HG02610 (cell line): ENCODE results near the gene CPAMD8.
"Not testable (repeated sequence)": the region's sequence is repeated elsewhere in the genome, so short reads cannot be mapped to it uniquely, and the experiment has no call there.

Experiments
- ATAC-seq: cut with Tn5 transposase; IDR thresholded peaks from one replicate; pipeline ENCODE4 v1.9.1; 2021; ENCODE audit warnings: mild to moderate bottlenecking, moderate library complexity; ENCODE audit not compliant: unreplicated experiment

CPAMD8 gene

DNA sequence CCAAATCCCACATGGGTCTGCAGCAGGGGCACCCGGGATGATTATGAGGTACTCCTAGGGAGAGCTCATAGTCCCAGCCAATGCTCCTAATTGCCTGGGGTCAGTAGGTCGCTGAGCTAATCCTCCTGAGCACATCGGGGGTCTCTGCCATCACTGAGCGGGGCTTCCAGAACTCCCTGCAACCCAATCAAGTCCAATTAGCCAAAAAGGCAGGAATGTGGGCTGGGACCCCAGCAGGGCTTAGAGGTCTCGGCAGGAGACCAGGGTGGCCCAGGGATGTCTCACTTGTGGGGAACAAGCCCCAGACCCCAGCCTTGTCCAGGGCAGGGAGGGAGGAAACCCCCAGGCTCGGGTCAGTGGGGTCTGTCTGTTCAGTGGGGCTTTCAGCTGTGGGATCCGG is 17.1 kb upstream of the CPAMD8 start:
- ATAC-seq, result no peak

GRCh38 chr19:17041976-17042375 is 15.4 kb upstream of the CPAMD8 start:
- no peak for ATAC-seq

GRCh38 chr19:17037966-17038500 is 11.4 kb upstream of the CPAMD8 start:
- no peak for ATAC-seq

GRCh38 chr19:17037184-17037583 is 10.6 kb upstream of the CPAMD8 start:
- no peak for ATAC-seq

- no peak for ATAC-seq
Measured at GRCh38 chr19:17036640-17037039, 10.0 kb upstream of the CPAMD8 start.

- no peak for ATAC-seq
Measured at GRCh38 chr19:17035842-17036424, 9.3 kb upstream of the CPAMD8 start.

DNA sequence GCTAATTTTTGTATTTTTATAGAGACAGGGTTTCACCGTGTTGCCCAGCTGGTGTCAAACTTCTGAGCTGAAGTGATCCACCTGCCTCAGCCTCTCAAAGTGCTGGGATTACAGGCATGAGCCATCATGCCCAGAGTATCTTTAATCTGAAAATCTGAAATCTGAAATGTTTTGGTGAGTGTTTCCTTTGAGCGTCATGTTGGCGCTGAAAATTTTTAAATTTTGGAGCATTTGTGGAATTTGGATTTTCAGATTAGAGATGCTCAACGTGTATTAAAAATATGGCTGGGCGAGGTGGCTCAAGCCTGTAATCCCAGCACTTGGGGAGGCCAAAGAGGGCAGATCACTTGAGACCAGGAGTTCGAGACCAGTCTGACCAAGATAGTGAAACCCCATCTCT is 5.1 kb upstream of the CPAMD8 start:
- ATAC-seq, result no peak

DNA sequence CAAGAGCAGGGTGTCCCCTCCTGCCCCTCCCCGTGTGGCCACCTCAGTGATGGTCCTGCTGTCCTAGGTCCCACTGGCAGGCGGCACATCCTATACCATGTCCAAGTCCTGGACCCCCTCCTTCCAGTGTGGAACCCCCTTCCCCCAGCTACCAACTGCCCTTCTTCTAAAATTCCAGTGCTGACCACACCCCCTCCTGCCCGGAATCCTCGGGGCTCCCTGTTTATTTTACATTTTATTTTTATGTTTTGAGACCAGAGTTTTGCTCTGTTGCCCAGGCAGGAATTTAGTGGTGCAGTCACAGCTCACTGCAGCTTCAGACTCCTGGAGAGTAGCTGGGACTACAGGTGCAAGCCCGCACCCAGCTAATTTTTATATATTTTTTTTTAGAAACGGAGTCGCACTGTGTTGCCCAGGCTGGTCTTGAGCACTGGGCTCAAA is 945 bp upstream of the CPAMD8 start:
- no peak for ATAC-seq

DNA sequence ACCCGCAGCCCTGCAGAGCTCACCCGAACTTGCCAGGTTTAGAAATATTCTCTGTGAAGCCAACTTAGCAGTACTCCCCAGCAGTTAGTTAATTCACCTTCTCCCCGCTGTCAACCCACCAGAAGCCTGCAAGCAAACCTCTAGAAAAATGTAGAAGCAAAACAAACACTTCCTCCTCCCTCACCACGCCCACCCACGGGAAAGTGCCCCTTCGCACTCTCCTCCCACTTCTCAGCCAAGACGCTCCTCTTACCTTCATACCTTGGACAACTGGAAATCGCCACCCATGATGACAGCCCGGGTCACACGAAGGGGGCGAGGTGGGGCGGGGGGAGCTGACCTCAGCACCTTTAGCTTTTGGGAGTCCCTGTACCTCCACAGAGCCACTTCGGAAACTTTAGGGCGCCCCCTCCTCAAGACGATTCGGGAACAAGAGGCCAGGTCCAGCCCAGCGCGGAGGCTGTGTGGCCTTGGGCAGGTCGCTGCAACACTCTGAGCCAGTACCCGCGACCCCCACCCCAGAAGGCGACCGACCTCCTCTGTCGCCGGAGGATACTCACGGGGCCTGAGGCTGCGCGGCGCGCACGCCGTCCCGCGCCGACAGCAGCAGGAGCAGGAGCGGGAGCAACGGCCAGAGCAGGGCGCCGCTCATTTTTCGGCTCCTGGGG is 485 bp downstream of the CPAMD8 start:
- ATAC-seq, result no peak

DNA sequence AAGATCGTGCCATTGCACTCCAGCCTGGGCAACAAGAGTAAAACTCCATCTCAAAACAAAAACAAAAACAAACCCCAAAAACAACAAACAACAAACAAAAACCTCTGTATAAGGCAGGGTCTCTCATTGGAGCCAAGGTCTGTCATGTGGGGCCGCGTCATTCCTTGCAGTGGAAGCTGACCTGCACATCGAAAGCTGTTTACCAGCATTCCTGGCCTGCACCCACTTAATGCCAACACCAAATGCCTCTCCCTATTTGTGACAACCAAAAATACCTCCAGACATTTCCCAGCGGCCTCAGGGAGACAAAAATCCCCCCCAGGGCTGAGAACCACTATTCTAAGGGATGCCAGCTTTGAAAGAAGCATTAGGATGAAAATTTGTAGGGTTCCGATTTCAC is 1.2 kb downstream of the CPAMD8 start:
- ATAC-seq, result no peak

DNA sequence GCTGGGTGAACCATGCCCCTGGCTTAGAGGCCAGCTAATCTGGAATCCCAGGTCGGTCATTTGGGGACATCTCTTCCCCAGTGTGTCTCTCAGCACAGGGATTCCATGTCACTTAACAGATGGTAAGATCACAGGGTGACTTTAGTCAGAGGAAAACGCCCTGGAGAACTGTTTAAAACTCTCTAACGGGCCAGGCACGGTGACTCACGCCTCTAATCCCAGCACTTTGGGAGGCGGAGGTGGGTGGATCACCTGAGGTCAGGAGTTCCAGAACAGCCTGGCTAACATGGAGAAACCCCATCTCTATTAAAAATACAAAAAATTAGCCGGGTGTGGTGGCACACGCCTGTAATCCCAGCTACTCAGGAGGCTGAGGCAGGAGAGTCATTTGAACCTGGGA is 1.7 kb downstream of the CPAMD8 start:
- not testable (repeated sequence) for ATAC-seq

- no peak for ATAC-seq
Measured at GRCh38 chr19:17023805-17024204, 2.8 kb downstream of the CPAMD8 start.

- ATAC-seq, result no peak
Measured at GRCh38 chr19:17022738-17023137, 3.9 kb downstream of the CPAMD8 start.

- ATAC-seq, result no peak
Measured at GRCh38 chr19:17021793-17022590, 4.6 kb downstream of the CPAMD8 start.

DNA sequence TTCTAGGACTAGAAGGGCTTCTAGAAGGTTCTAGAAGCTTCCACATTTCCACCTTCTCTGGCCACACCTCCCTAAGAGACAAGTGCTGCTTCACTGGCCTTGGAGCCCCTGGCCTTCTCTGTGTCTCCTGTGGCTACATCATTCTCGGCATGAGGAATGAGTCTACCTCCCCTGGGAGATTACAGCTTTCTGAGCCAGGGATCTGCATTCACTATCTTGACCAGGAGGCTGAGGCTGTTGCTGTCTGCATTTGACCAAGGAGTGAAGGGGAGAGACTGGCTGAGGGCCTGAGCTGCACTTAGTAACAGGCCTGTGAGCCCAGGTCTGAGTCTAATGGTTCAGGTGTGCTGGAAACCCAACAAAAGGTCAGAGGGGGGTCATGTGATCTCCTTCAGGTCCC is 5.3 kb downstream of the CPAMD8 start:
- no peak for ATAC-seq

DNA sequence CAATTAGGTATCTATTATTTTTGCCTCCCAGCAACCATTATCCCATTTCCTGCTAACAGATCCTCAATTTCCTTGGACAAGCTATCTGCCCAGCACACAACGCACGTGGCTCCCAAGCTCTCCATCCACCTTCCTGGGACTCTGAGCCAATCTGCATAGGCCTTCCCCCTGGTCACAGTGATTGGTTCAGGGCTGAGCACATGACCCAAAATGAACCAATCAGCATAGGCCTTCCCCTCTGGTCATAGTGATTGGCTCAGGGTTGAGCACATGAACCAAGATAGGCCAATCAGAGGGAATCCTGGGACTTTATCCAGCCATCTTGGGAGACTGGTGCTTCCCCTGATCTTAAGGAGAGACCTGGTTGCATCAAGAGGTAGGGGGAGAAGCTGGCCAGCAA is 5.8 kb downstream of the CPAMD8 start:
- no peak for ATAC-seq

DNA sequence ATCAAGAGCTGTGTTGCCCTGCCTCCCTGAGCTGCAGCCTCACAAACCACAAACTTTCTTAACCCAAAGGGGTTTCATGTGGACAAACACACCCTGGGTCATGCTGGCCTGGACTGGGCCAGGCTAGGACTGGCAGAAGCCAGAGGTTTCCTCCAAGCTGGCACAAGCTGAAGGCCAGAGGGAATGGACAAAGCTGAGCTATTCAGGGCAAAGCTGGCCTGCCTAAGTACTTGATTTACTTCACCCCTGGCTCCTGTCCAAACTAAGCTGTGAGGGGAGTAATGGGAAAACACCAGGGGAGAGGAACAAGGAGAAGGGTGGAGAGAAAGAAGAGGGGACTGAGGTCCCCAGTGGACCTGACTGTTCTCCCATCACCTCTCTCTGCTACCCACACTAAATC is 6.2 kb downstream of the CPAMD8 start:
- no peak for ATAC-seq

GRCh38 chr19:17014212-17014861 is 12.3 kb downstream of the CPAMD8 start:
- not testable (repeated sequence) for ATAC-seq

- no peak for ATAC-seq
Measured at GRCh38 chr19:17011485-17011884, 15.1 kb downstream of the CPAMD8 start.

GRCh38 chr19:17006579-17006978 is 20.0 kb downstream of the CPAMD8 start:
- ATAC-seq, result no peak

- no peak for ATAC-seq
Measured at GRCh38 chr19:17005000-17005399, 21.6 kb downstream of the CPAMD8 start.
